PC-9 (cell line): Measurements from ENCODE around the gene TCF20. TPM values are rescaled to one million over a fixed set of nuclear protein-coding genes. Genes with fewer than 3 reads are reported as not detected.

ENCODE experiments used
- BruUV-seq: library from RNA; stranded (reverse); fragments of 400-500 nt; replicated peaks from 2 replicates; lab custom pipeline; 2021; lab: Mats Ljungman, UMichigan
- CTCF ChIA-PET: fragments of 300-600 bp; sonication (Branson Sonifier 250); formaldehyde crosslinking; loops from one replicate; lab custom pipeline; 2022; ENCODE audit warnings: antibody characterized with exemption; lab: Charles Lee
- POLR2A ChIA-PET: fragments of 300-600 bp; sonication (Branson Sonifier 250); formaldehyde crosslinking; loops from one replicate; lab custom pipeline; 2022; ENCODE audit warnings: antibody characterized with exemption; ENCODE audit not compliant: unreplicated experiment; lab: Charles Lee
- DNase-seq, 2 experiments: peaks; one replicate each; pipeline versions ENCODE4 v3.0.0 to v3.0.0-alpha.2; 2015 to 2022; ENCODE audit warnings: mixed read lengths in 1 of 2
- H2AFZ ChIP-seq: fragments of 200-600 bp; sonication (generic); 2 replicates; pipeline ENCODE4 v1.8.1; 2017; ENCODE audit warnings: antibody characterized with exemption
- H3F3A ChIP-seq: fragments of 200-600 bp; sonication (generic); 2 replicates; pipeline ENCODE4 v1.8.1; 2017; ENCODE audit warnings: antibody characterized with exemption, mild to moderate bottlenecking, low read depth; ENCODE audit not compliant: insufficient read depth
- H3K27ac ChIP-seq: fragments of 200-600 bp; sonication (generic); 2 replicates; pipeline ENCODE4 v1.6.1; 2016; ENCODE audit warnings: mixed run types
- H3K27me3 ChIP-seq: fragments of 200-600 bp; sonication (generic); 2 replicates; pipeline ENCODE4 v1.6.1; 2016; ENCODE audit warnings: low read depth, mixed run types; ENCODE audit not compliant: insufficient read depth
- H3K36me3 ChIP-seq: fragments of 200-600 bp; sonication (generic); 2 replicates; pipeline ENCODE4 v1.6.1; 2016; ENCODE audit warnings: low read depth, mixed run types
- H3K4me1 ChIP-seq: fragments of 200-600 bp; sonication (generic); replicated peaks from 2 replicates; pipeline ENCODE4 v1.6.1; 2016; ENCODE audit warnings: mixed run types; ENCODE audit not compliant: insufficient read depth
- H3K4me2 ChIP-seq: fragments of 200-600 bp; sonication (generic); 2 replicates; pipeline ENCODE4 v1.6.1; 2017; ENCODE audit warnings: mixed run types
- H3K4me3 ChIP-seq: fragments of 200-600 bp; sonication (generic); 2 replicates; pipeline ENCODE4 v1.6.1; 2016; ENCODE audit warnings: mixed run types
- H3K79me2 ChIP-seq: fragments of 200-600 bp; sonication (generic); 2 replicates; pipeline ENCODE4 v1.6.1; 2017; ENCODE audit warnings: low read depth, mixed run types
- H3K9me2 ChIP-seq: fragments of 200-600 bp; sonication (generic); 2 replicates; pipeline ENCODE4 v1.8.1; 2017; ENCODE audit warnings: mild to moderate bottlenecking; ENCODE audit not compliant: insufficient read depth
- H3K9me3 ChIP-seq: fragments of 200-600 bp; sonication (generic); 2 replicates; pipeline ENCODE4 v1.8.1; 2016; ENCODE audit warnings: low read depth; ENCODE audit not compliant: insufficient read depth
- H4K20me1 ChIP-seq: fragments of 200-600 bp; sonication (generic); 2 replicates; pipeline ENCODE4 v1.8.1; 2017; ENCODE audit not compliant: insufficient read depth
- EZH2 ChIP-seq: fragments of 200-600 bp; sonication (generic); IDR thresholded peaks from 2 replicates; pipeline ENCODE4 v1.8.0; 2017; ENCODE audit warnings: antibody characterized with exemption, low read depth
- intact Hi-C: fragments of 100-400 bp; cut with micrococcal nuclease; formaldehyde crosslinking; loops from one replicate; pipeline ENCODE4 v1.10.0; 2022; ENCODE audit not compliant: unreplicated experiment
- total RNA-seq: library from RNA; stranded (reverse); gene quantifications from 2 replicates; pipeline ENCODE4 v1.2.3, GENCODE V29; 2021
- TF ChIP-seq, protein P1 (sequence below): fragments of 200-600 bp; sonication (generic); conservative IDR thresholded peaks from 2 replicates; pipeline ENCODE4 v1.6.1; 2017; ENCODE audit warnings: mixed run types, antibody characterized with exemption, mild to moderate bottlenecking, moderate library complexity

The TCF20 gene
- total RNA-seq, 1 experiment from 2014 or later: 79.1 TPM

- H3K27me3 ChIP-seq: no peaks in the 10 kb centered on the region
- H3K9me2 ChIP-seq: no peaks in the 10 kb centered on the region
- H3K27ac ChIP-seq: no peak overlapping the region
- H3K36me3 ChIP-seq: no peaks in the 10 kb centered on the region
- peaks cover 13% of the 10 kb centered on the region for H4K20me1 ChIP-seq
- no peak overlapping the region for H3K4me2 ChIP-seq
- DNase-seq: peak in 1 of 2 experiments; percentile 55
- POLR2A ChIA-PET: no interaction called here
- CTCF ChIA-PET: interaction anchor here (0.6 kb wide), 1 partner anchor 727 kb away, joined by 3 read pairs; no protein-coding TSS in a partner anchor
- peaks cover 15% of the 10 kb centered on the region for H3K4me1 ChIP-seq
- H3K9me3 ChIP-seq: no peaks in the 10 kb centered on the region
- intact Hi-C loops: no loop called here
- H3K4me3 ChIP-seq: no peak overlapping the region
- H3K79me2 ChIP-seq: no peaks in the 10 kb centered on the region
- H2AFZ ChIP-seq: no peak overlapping the region
- peaks cover 3% of the 10 kb centered on the region; the same call in 1 of the 2 replicates for H3F3A ChIP-seq
- TF ChIP-seq, protein P1, sequence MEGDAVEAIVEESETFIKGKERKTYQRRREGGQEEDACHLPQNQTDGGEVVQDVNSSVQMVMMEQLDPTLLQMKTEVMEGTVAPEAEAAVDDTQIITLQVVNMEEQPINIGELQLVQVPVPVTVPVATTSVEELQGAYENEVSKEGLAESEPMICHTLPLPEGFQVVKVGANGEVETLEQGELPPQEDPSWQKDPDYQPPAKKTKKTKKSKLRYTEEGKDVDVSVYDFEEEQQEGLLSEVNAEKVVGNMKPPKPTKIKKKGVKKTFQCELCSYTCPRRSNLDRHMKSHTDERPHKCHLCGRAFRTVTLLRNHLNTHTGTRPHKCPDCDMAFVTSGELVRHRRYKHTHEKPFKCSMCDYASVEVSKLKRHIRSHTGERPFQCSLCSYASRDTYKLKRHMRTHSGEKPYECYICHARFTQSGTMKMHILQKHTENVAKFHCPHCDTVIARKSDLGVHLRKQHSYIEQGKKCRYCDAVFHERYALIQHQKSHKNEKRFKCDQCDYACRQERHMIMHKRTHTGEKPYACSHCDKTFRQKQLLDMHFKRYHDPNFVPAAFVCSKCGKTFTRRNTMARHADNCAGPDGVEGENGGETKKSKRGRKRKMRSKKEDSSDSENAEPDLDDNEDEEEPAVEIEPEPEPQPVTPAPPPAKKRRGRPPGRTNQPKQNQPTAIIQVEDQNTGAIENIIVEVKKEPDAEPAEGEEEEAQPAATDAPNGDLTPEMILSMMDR: no peak
- no peak for TF ChIP-seq EZH2
- no TSS peak for BruUV-seq
Observed at GRCh38 chr22:42294034-42294985, 23.9 kb upstream of the TCF20 start.

GRCh38 chr22:42292732-42293520 is 22.5 kb upstream of the TCF20 start:
- H3K9me2 ChIP-seq: no peaks in the 10 kb centered on the region
- peaks cover 13% of the 10 kb centered on the region for H4K20me1 ChIP-seq
- no peaks in the 10 kb centered on the region for H3K9me3 ChIP-seq
- no peak overlapping the region for H2AFZ ChIP-seq
- H3K4me1 ChIP-seq: peaks cover 15% of the 10 kb centered on the region
- H3K27ac ChIP-seq: no peak overlapping the region
- intact Hi-C loops: no loop called here
- H3K79me2 ChIP-seq: no peaks in the 10 kb centered on the region
- ChIA-PET CTCF (no interaction called here), POLR2A (interaction anchor here (0.6 kb wide), 1 partner anchor 203 kb away, joined by 3 read pairs; the partner anchor contains the start of gene NDUFA6)
- peaks cover 3% of the 10 kb centered on the region; the same call in 1 of the 2 replicates for H3F3A ChIP-seq
- TF ChIP-seq, protein P1: no peak
- TF ChIP-seq EZH2: no peak
- H3K27me3 ChIP-seq: no peaks in the 10 kb centered on the region
- no peak for DNase-seq
- H3K4me3 ChIP-seq: no peak overlapping the region
- H3K4me2 ChIP-seq: peak overlapping the region; percentile 34
- H3K36me3 ChIP-seq: no peaks in the 10 kb centered on the region
- no TSS peak for BruUV-seq

DNA sequence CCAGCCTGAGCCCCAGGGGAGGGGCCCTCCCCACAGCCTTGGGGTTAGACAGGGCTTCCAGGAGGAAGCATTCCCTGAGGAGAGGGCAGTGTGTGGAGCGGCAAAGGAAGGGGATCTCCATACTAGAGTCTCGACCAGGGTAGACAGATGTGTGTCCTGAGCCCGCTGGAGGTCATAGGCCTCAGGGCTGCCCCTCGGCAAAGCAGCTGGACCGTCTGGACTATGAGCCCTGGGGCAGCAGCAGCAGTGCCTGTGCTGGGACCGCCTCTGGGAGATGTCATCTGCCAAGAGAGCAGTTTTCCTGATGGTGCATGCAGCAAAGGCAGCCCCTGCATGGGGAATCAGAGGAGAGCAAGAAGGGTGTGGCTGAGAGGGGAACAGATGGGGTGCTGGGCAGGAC is 20.8 kb upstream of the TCF20 start:
- no peaks in the 10 kb centered on the region for H3K9me3 ChIP-seq
- no TSS peak for BruUV-seq
- no peak overlapping the region for H2AFZ ChIP-seq
- peaks cover 3% of the 10 kb centered on the region; the same call in 1 of the 2 replicates for H3F3A ChIP-seq
- H3K4me3 ChIP-seq: no peak overlapping the region
- no peaks in the 10 kb centered on the region for H3K36me3 ChIP-seq
- H3K27me3 ChIP-seq: no peaks in the 10 kb centered on the region
- DNase-seq: no peak
- H3K79me2 ChIP-seq: no peaks in the 10 kb centered on the region
- ChIA-PET CTCF (no interaction called here), POLR2A (no interaction called here)
- H3K4me2 ChIP-seq: no peak overlapping the region
- no peak overlapping the region for H3K27ac ChIP-seq
- intact Hi-C loops: no loop called here
- H3K9me2 ChIP-seq: no peaks in the 10 kb centered on the region
- peaks cover 13% of the 10 kb centered on the region for H4K20me1 ChIP-seq
- peaks cover 15% of the 10 kb centered on the region for H3K4me1 ChIP-seq
- TF ChIP-seq EZH2: no peak
- TF ChIP-seq, protein P1: no peak
